NCI-H748 (cell line): ENCODE data around the gene FAM222A.

ENCODE experiments used
- DNase-seq: peaks from one replicate; lab custom pipeline; 2025; ENCODE audit not compliant: unreplicated experiment; lab: John Stamatoyannopoulos, UW

The FAM222A gene

GRCh38 chr12:109713187-109714070, at the start of gene FAM222A:
Gene FAM222A (plus strand): TSS chr12:109713825. CDS start chr12:109744147, 30,322 bp downstream.
- peak; percentile 98 for DNase-seq

- DNase-seq = no peak
Measured at GRCh38 chr12:109664402-109664801, 49.2 kb upstream of the FAM222A start.

GRCh38 chr12:109666068-109666467, 47.6 kb upstream of the FAM222A start:
- DNase-seq = no peak

GRCh38 chr12:109670731-109671130, 42.9 kb upstream of the FAM222A start:
- peak; percentile 54 for DNase-seq

GRCh38 chr12:109671502-109671901, 42.1 kb upstream of the FAM222A start:
- DNase-seq = no peak

- DNase-seq = no peak
Measured at GRCh38 chr12:109673379-109673778, 40.2 kb upstream of the FAM222A start.

GRCh38 chr12:109673884-109674283, 39.7 kb upstream of the FAM222A start:
- DNase-seq = no peak

GRCh38 chr12:109675411-109675810, 38.2 kb upstream of the FAM222A start:
- DNase-seq = no peak

- DNase-seq = peak; percentile 100
Measured at GRCh38 chr12:109677279-109677691, 36.3 kb upstream of the FAM222A start.

GRCh38 chr12:109678719-109679118, 34.9 kb upstream of the FAM222A start:
- DNase-seq = peak; percentile 71

- peak; percentile 98 for DNase-seq
Measured at GRCh38 chr12:109679501-109680263, 33.9 kb upstream of the FAM222A start.

GRCh38 chr12:109680264-109681005, 33.2 kb upstream of the FAM222A start:
- DNase-seq = peak; percentile 84

- DNase-seq = no peak
Measured at GRCh38 chr12:109681986-109682707, 31.5 kb upstream of the FAM222A start.

GRCh38 chr12:109682708-109683060, 30.9 kb upstream of the FAM222A start:
- no peak for DNase-seq

- DNase-seq = no peak
Measured at GRCh38 chr12:109683316-109683715, 30.3 kb upstream of the FAM222A start.

- DNase-seq = no peak
Measured at GRCh38 chr12:109685574-109686447, 27.8 kb upstream of the FAM222A start.

GRCh38 chr12:109686523-109686922, 27.1 kb upstream of the FAM222A start:
- DNase-seq = no peak

- no peak for DNase-seq
Measured at GRCh38 chr12:109687250-109687649, 26.4 kb upstream of the FAM222A start.

- no peak for DNase-seq
Measured at GRCh38 chr12:109689426-109689825, 24.2 kb upstream of the FAM222A start.

GRCh38 chr12:109693160-109693559, 20.5 kb upstream of the FAM222A start:
- DNase-seq = no peak
